Ishikawa (cell line): ENCODE measurements around the gene ADAMTSL1.

ENCODE experiments used
- FOXM1 ChIP-seq: IDR thresholded peaks from 2 replicates; pipeline ENCODE4 v1.6.1; 2012; ENCODE audit warnings: low read depth, borderline replicate concordance
- RAD21 ChIP-seq: IDR thresholded peaks from 2 replicates; pipeline ENCODE4 v1.6.1; 2012; ENCODE audit warnings: low read depth
- REST ChIP-seq: IDR thresholded peaks from 2 replicates; pipeline ENCODE4 v1.6.1; 2012; ENCODE audit warnings: low read depth, mild to moderate bottlenecking
- USF1 ChIP-seq: IDR thresholded peaks from 2 replicates; pipeline ENCODE4 v1.6.1; 2012

DNA sequence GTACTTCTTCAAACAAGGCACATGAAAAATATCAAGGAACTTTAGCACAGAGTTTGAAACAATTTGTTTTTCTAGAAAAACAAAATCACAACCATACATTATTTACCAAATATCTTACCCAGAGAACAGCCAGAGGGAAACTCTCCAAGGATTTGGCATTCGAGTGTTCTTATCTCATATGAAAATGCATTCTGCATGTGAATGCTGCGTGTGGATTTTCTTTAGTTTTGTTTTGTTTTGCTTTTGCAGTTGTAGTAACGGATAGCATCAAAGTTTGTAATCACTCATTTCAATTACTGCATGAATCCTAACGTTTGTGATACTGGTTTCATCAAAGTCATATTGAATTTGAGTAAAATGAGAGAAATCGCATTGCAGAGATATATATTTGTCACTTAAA is 28.0 kb downstream of the ADAMTSL1 start:
- no peak for TF ChIP-seq USF1
- TF ChIP-seq RAD21, result no peak
- no peak for TF ChIP-seq FOXM1
- TF ChIP-seq REST, result no peak
